HG03575 (cell line): ENCODE measurements around the gene CFAP161.
"Not testable (repeated sequence)": the region's sequence is repeated elsewhere in the genome, so short reads cannot be mapped to it uniquely, and the experiment has no call there.

Source experiments
- ATAC-seq: cut with Tn5 transposase; IDR thresholded peaks from one replicate; pipeline ENCODE4 v1.9.1; 2021; ENCODE audit not compliant: unreplicated experiment, insufficient number of reproducible peaks, low FRiP score; ENCODE audit errors: extremely low read depth

Gene CFAP161

DNA sequence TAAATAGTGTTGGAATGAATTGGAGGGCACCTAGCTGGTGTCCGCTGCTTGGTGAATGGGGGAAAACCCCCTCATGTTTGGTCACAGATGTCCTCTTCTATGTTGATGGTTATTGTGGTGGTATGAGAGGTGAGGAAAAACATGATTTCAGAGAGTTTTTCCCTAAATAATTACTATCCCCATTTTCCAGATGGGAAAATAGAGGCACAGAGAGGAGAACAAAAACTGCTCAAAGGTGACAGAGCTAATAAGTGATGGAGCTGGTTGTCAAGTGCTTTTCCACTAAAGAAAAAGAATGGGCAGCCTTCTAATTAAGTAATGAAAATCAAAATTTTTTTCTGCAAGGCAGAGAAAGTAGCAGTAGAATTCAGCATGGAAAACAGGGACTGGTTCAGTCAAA, 30.2 kb upstream of the CFAP161 start:
- ATAC-seq = no peak

DNA sequence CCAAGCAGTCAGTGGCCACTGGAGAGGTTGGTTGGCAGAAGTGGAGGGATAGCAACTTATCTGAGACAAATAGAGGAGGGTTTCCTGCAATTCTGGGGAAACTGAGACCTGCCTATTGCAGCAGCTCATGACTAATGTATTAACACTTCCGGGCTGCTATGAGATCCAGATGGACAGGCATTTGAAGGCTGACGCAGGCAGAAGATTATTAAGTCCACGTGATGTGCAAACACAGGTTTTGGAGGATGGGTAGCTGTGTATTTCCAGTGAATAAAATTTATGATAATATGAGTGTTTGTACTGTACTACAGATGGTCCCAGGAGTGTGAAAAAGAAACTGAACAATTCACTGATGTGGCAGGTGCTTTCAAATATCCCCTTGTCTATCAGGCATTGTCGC, 28.5 kb upstream of the CFAP161 start:
- ATAC-seq = no peak

DNA sequence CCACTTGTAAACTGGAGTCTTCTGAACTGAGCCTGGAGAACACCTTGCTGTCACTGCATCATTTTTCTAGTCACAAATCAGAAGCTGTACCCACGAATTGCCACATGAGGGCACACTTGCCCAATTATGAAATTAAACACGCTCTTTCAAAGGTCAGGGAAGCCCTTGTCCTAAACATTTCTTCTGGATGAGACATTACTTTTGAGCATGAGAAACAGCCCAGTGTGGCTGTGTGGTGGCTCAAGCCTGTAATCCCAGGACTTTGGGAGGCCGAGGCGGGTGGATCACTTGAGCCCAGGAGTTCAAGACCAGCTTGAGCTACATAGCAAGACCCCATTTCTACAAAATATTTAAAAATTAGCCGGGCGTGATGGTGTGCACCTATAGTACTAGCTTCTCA, 27.5 kb upstream of the CFAP161 start:
- ATAC-seq = no peak

DNA sequence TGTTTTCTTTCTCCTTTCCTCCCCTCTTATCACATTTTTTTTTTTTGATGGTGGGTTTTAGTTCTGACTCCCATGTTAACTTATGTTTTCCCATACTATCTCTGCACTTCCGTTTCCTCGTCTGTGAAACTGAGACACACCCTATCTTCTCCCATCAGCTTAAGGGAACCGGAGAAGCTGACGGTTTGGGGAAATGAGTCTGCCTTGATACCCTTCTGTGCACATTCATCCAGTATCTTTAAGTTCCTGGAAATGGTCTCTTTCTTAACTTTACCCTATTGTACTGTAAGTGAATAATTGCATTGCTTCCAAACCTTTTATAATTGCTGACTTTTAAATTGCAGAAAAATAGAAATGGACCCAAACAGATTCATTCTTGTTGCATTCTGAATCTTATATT, 26.2 kb upstream of the CFAP161 start:
- no peak for ATAC-seq

DNA sequence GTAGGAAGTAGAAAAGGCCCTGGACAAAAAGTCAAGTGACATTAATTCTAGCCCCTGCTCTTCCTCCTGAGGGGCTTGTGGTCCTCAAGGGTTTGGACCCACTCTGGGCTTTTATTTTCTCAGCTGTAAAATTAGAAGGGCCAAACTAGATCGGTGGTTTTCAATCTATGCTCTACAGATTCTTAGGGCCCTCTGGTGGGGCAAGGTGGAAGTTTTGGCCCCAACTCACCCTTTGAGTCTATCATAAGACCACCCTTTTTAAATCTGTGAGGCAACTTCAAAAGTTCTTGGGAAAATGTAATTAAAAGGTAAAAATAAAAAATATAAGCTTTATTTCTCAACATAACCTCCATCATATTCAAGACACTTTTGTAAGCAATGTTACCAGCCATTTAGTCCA, 25.6 kb upstream of the CFAP161 start:
- no peak for ATAC-seq

DNA sequence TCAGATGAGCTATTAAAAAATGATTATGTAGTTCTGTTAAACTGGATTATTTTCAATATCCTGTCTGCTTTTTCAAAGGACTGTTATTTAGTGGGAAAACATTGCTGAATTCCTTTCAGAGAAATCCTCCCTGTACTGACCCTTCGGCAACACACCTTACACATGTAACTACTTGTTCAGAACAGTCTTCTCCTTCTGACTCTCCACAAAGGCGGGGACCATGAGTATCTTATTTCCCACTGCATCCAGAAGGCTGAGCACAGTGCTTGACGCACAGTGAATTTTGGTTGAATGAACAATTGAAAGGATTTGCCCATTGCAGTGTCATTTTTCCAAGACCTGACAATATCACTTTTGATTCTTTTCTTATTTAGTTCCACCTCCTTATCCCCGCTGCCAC, 23.1 kb upstream of the CFAP161 start:
- ATAC-seq = no peak

DNA sequence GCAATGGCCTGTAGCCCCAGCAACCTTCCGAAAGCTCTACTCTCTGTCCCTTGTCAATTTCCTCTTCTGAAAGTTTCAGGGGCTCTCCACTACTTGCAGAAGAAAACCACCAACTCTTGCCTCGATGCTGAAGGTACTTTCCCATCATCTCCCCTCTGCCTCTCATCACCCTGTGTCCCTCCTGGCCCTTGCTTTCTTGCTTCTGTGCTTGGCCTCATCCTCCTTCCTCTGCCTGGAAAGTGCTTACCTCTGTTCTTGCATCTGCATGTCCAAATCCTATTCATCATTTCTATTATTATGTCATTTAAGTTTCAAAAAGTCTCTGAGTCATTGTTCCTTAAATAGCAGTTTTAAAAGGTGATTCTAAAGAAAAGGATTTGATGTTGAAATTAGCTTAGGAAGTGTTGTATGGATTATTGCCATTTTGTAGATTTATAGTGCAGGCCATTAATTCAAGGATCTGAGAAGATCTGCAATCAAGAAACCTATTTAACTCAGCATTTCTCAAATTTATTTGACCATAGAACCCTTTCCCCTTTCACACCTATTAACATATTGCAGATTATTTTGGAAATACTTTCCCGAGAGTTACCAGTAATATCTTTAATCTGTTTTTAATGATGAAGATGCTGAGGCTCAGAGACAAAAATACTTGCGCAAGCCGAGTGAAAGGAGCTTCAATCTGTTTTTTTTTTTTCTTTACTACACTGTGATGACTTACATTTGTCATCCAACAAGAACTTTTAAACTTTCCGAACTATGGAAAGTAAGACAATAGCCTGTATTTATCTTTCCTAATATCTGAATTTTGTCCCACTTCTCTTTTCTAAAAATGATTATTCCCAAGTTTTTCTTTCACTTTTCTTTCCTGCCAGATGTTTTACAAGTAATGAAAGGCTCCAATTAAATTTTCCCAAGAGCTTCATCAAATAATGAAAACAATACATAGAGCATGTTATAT, 22.3 kb upstream of the CFAP161 start:
- ATAC-seq = peak; percentile 61

DNA sequence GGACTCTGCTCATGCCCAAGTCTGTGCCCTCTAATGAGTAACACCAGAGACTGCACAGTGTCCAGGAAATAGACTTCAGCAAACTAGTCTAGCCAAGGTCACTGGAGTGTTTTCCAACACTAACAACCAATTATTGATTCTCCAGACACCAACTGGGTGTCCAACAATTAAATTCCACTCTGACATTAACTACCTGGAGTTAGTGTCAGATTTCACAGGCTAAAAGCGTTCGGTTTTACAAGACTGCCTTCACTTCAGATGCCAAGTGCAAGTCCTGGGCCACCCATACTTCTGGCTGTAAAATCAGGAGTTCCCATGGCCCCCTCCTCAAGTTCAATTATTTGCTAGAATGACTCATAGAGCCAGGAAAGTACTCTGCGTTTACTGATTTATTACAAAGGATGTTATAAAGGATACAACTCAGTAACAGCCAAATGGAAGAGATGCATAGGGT, 20.8 kb upstream of the CFAP161 start:
- no peak for ATAC-seq

DNA sequence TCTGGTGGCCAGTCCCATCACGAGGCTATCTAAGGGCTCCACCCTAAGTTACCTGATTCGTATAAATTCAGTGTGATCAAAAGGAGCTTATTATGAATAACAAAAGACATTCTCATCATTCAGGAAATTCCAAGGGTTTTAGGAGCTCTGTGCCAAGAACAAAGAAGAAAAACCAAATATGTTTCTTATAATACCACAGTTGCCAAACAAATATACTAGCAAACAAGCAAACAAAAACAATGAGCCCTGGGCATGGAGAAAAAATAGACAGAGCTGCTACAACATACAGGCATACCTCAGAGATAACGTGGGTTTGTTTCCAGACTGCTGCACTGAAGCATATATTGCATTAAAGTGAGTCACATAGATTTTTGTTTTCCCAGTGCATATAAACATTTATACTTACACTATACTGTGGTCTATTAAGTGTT, 20.2 kb upstream of the CFAP161 start:
- no peak for ATAC-seq

DNA sequence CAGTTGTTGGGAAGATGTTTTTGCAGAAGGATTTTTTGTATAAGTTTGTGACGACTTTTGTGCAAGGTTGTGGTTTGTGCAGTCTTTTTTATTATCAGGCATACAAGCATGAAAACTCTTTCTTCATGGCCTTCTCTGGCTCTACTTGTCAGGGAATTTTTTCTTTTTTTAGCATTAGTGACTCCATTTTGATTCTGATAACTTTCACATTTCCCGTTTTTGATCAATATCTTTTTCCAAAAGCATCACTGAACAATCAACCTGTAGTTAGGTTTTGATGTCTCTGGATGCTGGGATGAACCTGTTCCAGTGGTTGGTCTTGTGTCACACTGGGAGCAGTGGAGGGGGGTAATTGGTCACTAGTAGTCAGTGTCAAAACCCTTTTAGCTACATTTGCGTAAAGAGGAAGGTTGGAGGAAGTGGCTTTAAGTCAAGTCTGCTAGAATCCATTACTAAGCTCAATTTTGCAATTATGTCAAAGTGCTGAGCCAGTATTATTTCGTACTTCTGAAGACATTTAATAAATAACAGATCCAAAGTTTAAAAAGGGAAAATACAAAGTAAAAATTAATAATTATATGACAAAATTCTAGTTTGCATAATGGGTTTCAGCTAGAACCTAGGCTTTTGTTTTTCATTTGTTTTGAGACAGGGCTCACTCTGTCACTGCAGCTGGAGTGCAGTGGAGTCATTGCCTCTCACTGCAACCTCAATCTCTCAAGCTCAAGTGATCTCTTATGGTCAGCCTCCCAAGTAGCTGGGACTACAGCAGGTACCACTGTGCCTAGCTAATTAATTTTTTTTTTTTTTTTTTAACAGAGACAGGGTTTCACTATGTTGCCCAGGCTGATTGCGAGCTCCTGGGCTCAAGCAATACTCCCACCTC, 18.8 kb upstream of the CFAP161 start:
- no peak for ATAC-seq

DNA sequence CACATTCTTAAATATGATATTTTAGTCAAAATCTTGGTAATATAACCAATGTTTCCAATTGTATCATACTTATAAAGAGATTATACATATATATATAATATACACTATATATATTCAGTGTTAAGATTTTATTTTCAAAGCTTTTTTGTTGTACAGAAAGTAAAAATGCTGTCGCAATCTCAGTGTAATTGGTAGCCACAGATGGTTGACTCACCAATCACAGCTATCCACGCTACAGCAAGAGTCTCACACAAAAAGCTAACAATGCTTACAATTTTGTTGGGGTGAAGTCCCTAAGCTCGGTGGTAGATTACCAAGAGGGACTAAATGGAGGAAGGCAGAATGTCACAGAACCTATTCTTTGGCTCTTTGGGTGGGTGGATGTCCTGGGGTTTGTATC, 16.9 kb upstream of the CFAP161 start:
- ATAC-seq = no peak

DNA sequence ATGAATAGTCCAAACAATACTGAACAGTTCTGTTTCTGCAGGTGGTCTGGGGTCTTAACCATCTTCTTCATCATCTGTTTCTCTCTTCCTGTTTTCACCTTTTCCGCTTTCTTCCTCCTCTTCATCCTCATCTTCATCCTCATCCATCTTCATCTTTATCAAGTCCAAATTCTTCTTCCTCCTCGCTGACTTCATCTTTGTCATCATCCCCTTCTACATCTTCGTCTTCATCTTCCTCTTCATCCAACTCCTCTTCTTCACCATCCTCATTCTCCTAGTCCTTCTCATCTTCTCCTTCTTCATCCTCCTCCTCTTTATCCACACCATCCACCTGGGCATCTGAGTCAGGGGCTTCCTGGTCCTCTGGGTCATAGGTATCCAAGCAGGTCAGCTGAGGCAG, 16.5 kb upstream of the CFAP161 start:
- ATAC-seq = no peak

DNA sequence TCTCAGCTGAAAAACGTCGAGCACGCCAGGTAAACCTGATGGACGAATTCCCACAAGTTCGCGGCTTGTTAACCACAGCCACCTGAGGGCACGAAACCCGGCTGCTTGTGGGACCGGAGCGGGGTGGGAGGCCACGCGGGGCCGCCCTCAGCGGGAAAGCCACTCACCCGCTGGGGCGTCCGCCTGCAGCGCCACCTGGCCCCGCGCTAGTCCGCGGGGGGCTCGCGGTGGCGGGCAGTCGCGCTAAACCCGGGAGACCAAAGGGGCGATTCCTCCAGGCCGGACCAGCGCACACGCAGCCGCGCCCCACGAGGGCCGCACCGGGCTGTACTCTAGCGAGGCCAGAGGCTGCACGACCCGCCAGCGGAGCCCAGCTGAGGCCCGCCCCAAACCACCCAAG, 15.7 kb upstream of the CFAP161 start:
- ATAC-seq = no peak

DNA sequence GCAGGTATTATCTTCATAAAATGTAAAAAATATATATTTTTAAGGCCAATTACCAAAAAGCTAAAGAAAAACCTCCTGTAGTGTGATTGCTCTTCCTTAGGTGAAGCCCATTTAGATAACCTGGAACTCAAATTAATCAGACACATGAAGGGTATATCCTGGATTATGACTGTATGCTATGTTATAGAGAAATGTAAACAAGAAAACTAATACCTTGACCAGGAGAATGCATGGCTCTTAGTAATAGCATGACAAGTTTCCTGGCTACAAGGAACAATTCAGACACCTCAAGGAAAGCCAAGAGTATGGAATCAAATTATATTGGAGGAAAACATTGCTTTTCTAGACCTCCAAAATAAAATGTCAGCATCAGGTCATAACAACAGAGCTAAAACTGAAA, 14.0 kb upstream of the CFAP161 start:
- no peak for ATAC-seq

DNA sequence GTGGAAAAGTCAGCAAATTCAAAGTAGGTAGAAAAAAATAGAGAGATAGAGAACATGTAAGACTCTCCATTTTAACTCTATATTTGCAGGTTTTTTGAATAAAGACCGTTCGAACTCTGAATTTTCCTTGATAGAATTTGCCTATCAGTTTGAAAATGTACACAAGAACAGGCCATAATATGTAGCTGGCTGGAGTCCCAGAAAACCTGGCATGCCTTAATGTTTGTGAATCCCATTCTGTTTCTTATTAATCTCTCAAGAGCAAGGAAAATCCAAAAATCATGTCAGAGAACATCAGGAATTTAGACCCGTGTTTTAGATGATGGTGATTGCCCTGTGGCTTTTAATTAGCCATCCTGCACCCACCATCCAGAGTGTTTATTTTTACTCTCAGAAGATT, 7.2 kb upstream of the CFAP161 start:
- ATAC-seq = no peak

DNA sequence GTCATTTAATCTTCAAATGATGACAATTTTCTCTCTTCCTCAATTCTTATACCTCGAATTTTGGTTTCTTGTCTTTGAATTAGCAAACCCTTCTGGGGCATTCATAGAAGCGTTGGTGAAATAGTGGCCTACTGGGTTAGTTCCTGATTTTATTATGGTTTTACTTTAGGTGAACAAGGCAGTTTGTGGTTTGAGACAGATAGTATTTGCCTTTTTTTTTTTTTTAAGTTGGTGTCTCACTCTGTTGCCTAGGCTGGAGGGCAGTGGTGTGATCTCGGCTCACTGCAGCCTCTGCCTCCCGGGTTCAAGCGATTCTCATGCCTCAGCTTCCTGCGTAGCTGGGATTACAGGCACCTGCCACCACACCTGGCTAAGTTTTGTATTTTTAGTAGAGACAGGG, 7.4 kb downstream of the CFAP161 start:
- ATAC-seq = not testable (repeated sequence)

DNA sequence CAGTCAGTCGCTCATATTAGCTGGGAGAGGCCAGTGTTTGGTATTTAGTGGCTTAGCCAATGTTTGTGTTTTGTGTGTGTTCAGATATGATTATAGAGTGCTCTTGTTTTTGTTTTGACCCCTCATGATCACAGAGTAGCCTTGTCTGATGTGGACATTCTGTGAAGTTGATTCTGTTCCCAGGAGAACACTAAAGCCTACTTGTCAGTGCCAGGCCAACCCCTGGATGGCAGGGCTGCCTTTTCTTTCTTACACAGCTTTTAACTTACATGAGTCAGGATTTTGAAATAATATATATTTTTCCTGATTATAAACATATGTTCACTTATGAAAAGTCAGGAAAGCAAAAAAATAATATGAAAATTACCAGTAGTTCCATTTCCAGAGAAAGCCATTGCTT, 11.9 kb downstream of the CFAP161 start:
- ATAC-seq = no peak

DNA sequence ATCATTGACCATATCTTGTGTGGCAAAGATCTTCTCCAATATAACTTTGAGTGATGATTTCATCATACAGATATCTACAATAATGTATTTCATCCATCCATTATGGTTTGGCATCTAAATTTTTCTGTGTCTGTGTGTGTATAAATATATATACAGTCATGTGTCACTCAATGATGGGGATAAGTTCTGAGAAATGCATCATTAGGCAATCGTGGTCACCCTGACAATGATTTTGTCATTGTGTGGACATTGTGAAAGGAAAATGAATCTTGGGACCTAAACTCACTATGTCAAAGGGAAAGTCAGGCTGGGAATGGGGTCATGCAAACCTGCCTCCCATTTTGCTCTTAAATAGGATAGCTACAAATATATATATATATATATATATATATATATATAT, 12.4 kb downstream of the CFAP161 start:
- ATAC-seq = no peak

DNA sequence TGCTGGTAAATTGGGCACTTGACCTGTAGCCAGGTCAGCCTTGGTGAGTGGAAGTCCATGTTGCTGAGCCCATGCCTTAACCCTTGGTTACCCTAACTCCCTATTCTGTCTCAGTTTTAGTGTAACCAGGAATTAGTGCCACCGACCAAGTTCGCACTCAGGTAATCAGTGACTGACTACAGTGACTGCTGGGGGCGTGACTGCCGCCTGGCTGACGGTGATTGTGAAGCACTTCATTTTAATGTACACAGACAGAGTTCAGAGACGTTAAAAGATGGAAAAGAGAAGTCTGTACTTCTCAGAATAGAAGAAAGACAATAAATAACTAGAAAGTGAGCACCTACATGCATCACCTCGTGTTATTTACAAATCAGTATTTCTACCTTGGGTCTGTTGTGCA, 17.3 kb downstream of the CFAP161 start:
- no peak for ATAC-seq

DNA sequence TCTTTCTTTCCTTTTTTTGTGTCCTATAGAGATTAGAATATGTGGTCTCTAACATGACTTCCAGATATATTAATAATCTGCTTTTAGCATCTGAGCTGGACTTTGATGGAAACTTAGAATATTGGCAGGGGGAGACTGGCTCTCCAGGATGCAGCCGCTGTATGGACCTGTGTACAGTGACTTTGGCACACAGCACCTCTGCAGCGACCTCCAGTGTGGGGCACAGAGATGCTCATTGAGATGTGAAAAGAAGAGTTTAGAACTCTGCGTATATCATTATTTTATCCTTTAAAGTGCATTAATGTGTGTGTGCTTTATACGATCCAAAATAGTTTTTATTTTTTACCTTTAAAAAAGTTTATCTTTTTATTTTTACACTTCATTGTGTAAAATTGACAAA, 18.3 kb downstream of the CFAP161 start:
- no peak for ATAC-seq
